HG03025 (cell line): Measurements from ENCODE around the gene RBMS1.
"Not testable (repeated sequence)": the region's sequence is repeated elsewhere in the genome, so short reads cannot be mapped to it uniquely, and the experiment has no call there.

Source experiments
- ATAC-seq: cut with Tn5 transposase; IDR thresholded peaks from one replicate; pipeline ENCODE4 v1.9.1; 2021; ENCODE audit warnings: mild to moderate bottlenecking, moderate library complexity; ENCODE audit not compliant: unreplicated experiment, low FRiP score

Gene RBMS1

GRCh38 chr2:160439038-160439437 is 54.6 kb downstream of the RBMS1 start:
- not testable (repeated sequence) for ATAC-seq

- ATAC-seq: no peak
Measured at GRCh38 chr2:160437273-160437672, 56.3 kb downstream of the RBMS1 start.

- ATAC-seq: no peak
Measured at GRCh38 chr2:160434254-160434948, 59.2 kb downstream of the RBMS1 start.

DNA sequence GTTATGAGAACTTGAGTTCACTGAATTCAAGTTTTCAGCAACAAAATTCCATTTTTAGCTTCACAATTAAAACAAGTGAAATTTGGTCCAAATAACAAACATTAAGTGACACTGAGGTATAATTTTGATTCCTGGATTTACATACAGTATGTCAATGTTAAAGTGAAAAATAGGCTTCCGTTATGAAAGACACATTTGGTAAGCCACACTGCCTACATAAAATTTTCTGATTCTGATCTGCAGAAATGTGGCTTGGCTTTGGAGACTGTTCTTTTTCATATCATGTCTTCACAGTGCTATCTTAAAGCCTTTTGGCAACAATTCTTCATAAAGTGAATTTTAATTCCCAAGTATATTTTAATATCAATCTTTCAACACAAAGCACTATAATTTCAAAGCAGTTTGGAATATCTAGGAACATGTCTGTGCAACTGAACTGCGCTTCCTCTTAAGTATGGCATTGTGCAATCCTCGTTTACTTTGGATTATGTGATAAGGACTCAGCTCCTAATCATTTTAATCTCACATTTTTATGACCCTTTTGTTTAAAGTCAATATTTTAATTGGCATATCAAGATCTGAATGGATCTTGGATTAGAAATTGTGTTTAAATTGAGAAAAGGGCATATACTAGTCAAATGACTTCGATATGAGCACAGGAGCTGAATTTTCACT is 60.0 kb downstream of the RBMS1 start:
- ATAC-seq: no peak

DNA sequence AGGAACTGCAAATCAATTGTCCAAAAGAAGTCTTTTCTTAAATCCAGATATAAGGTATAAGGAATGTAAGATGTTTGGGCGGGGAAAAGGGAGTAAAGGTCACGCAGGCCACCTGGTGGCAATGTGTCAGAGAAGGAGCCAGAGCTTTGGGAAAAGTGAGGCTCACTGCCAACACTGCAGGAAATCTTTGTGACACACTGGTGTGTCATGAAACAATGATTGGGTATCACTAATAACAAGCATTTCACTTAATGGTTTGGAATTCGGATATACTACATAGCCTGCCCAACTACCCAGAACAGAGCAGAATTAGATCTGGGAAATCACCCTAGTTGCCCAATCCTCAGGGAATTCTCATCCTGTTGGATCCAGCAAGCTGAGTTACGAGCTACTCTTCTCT is 61.0 kb downstream of the RBMS1 start:
- no peak for ATAC-seq

GRCh38 chr2:160431441-160431840 is 62.2 kb downstream of the RBMS1 start:
- no peak for ATAC-seq

DNA sequence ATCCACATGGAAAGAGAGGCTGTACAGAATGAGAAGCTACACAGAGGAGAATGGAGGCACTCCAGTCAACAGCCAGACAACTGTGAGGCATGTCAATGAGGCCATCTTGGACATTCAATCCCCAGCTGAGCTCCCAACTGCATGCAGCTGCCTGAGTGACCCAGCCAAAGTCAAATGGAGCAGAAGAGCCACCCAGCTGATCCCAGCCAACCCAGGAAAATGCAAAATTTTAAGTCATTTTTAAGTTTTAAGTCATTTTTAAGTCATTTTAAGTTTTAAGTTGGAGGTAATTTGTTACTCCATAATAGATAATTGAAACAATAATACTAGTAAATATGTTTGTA is 63.6 kb downstream of the RBMS1 start:
- ATAC-seq: no peak

- ATAC-seq: no peak
Measured at GRCh38 chr2:160429248-160430000, 64.2 kb downstream of the RBMS1 start.

DNA sequence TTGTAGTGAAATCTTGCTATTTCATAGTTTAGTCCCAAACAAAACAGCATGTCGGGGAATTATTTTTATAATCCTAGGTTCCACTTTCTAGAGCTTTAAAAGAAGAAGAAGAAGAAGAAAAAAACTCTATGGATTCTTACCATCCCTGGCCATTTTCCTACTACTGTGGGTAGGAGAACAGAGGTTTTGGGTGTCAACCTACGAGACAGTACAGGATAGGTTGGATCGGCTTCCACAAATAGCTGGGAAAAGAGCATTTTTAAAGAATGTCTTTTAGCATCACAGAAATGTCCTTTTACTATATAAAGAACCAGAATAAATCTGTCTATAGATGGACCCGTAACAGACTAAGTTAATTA is 65.2 kb downstream of the RBMS1 start:
- no peak for ATAC-seq

GRCh38 chr2:160427629-160428404 is 65.8 kb downstream of the RBMS1 start:
- no peak for ATAC-seq

- ATAC-seq: no peak
Measured at GRCh38 chr2:160426604-160427003, 67.0 kb downstream of the RBMS1 start.

GRCh38 chr2:160425434-160426151 is 68.0 kb downstream of the RBMS1 start:
- ATAC-seq: no peak

GRCh38 chr2:160423126-160423525 is 70.5 kb downstream of the RBMS1 start:
- no peak for ATAC-seq

- ATAC-seq: not testable (repeated sequence)
Measured at GRCh38 chr2:160421646-160422501, 71.7 kb downstream of the RBMS1 start.

DNA sequence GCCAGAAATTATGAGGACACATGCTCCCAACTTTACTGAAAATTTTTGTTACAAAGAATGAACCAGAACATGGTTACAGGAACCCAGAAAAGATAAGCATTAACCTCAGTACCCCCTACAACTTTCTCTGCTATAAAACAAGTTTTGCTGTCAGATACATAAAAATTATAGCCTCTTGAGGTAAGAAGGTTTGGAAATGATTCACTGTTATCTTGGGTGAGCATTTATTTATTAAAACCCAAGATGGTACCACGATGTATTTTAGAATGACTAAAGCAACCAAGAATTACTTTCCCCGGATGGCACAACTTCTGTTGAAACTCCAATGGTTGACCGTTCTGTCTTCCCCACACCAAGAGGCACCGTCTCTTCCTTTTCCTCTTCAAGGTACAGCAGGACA is 72.9 kb downstream of the RBMS1 start:
- ATAC-seq: no peak

- no peak for ATAC-seq
Measured at GRCh38 chr2:160419776-160420505, 73.7 kb downstream of the RBMS1 start.

GRCh38 chr2:160418853-160419252 is 74.8 kb downstream of the RBMS1 start:
- no peak for ATAC-seq

DNA sequence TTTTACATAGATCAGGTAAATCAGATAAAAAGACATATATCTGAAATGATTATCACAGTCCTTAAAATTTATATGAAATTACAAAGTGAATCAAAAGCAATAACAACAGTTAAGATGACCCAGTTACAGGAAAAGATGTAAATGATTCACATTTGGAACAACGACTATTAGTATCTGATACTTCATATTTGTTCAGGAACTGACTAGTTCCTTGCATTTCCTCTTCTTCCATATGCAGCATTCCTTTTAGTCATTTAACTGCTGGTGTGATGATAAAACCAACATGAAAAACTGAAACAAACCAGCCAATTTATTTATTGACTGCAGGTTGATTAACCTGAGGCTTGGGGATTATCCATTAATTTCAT is 75.2 kb downstream of the RBMS1 start:
- no peak for ATAC-seq
